ENCODE data around the gene JPT1.

JPT1 gene

GRCh38 chr17:75124041-75124818 is 30.1 kb downstream of the JPT1 start:
- FAIRE-seq, result no peak
- no peak for DNase-seq (ENCODE audit: insufficient read length, low spot score)
- TF ChIP-seq POLR2A (IDR thresholded peaks at IDR 0.05; ENCODE audit: low read depth, low read length) (0 out of 2 replicates have a peak, but pooled peaks have one; percentile 11), SPI1 (IDR thresholded peaks at IDR 0.05; ENCODE audit: low read depth, low read length) (no peak), TAF1 (IDR thresholded peaks at IDR 0.05; ENCODE audit: low read depth, low read length) (no peak)

- FAIRE-seq, result no peak
Observed at GRCh38 chr17:75118307-75118706, 36.0 kb downstream of the JPT1 start.

GRCh38 chr17:75116737-75117136 is 37.6 kb downstream of the JPT1 start:
- FAIRE-seq, result no peak
- DNase-seq (ENCODE audit: insufficient read length, low spot score), result no peak
- no peak for TF ChIP-seq POLR2A (IDR thresholded peaks at IDR 0.05; ENCODE audit: low read depth, low read length)
- no peak for TF ChIP-seq TAF1 (IDR thresholded peaks at IDR 0.05; ENCODE audit: low read depth, low read length)
- TF ChIP-seq PAX5 (IDR thresholded peaks at IDR 0.05; ENCODE audit: insufficient read depth, low read length, severe bottlenecking), result no peak
- TF ChIP-seq POU2F2 (IDR thresholded peaks at IDR 0.05; ENCODE audit: low read depth, low read length), result no peak
- no peak for TF ChIP-seq SPI1 (IDR thresholded peaks at IDR 0.05; ENCODE audit: low read depth, low read length)
- no peak for TF ChIP-seq POLR2AphosphoS5 (IDR thresholded peaks at IDR 0.05; ENCODE audit: low read depth, low read length)

More at GRCh38 chr17:75118307-75118706, 36.0 kb downstream of the JPT1 start:
- DNase-seq (ENCODE audit: insufficient read length, low spot score), result no peak
- no peak for TF ChIP-seq POU2F2 (IDR thresholded peaks at IDR 0.05; ENCODE audit: low read depth, low read length)
- TF ChIP-seq PAX5 (IDR thresholded peaks at IDR 0.05; ENCODE audit: insufficient read depth, low read length, severe bottlenecking), result no peak
- TF ChIP-seq SPI1 (IDR thresholded peaks at IDR 0.05; ENCODE audit: low read depth, low read length), result no peak
- no peak for TF ChIP-seq POLR2A (IDR thresholded peaks at IDR 0.05; ENCODE audit: low read depth, low read length)
- no peak for TF ChIP-seq TAF1 (IDR thresholded peaks at IDR 0.05; ENCODE audit: low read depth, low read length)
- TF ChIP-seq POLR2AphosphoS5 (IDR thresholded peaks at IDR 0.05; ENCODE audit: low read depth, low read length), result no peak

GRCh38 chr17:75115555-75115954 is 38.8 kb downstream of the JPT1 start:
- no peak for FAIRE-seq
- DNase-seq (ENCODE audit: insufficient read length, low spot score), result no peak
- TF ChIP-seq POU2F2 (IDR thresholded peaks at IDR 0.05; ENCODE audit: low read depth, low read length) (no peak), SPI1 (IDR thresholded peaks at IDR 0.05; ENCODE audit: low read depth, low read length) (no peak), PAX5 (IDR thresholded peaks at IDR 0.05; ENCODE audit: insufficient read depth, low read length, severe bottlenecking) (no peak), POLR2A (IDR thresholded peaks at IDR 0.05; ENCODE audit: low read depth, low read length) (no peak), POLR2AphosphoS5 (IDR thresholded peaks at IDR 0.05; ENCODE audit: low read depth, low read length) (no peak), TAF1 (IDR thresholded peaks at IDR 0.05; ENCODE audit: low read depth, low read length) (no peak)

- DNase-seq (ENCODE audit: insufficient read length, low spot score), result no peak
- peak; percentile 53 for TF ChIP-seq PAX5 (IDR thresholded peaks at IDR 0.05; ENCODE audit: insufficient read depth, low read length, severe bottlenecking)
- TF ChIP-seq TAF1 (IDR thresholded peaks at IDR 0.05; ENCODE audit: low read depth, low read length), result 0 out of 2 replicates have a peak, but pooled peaks have one; percentile 7
- TF ChIP-seq POU2F2 (IDR thresholded peaks at IDR 0.05; ENCODE audit: low read depth, low read length), result peak; percentile 74; the same call in 1 of the 2 replicates
- no peak for TF ChIP-seq POLR2A (IDR thresholded peaks at IDR 0.05; ENCODE audit: low read depth, low read length)
- no peak for TF ChIP-seq POLR2AphosphoS5 (IDR thresholded peaks at IDR 0.05; ENCODE audit: low read depth, low read length)
- TF ChIP-seq SPI1 (IDR thresholded peaks at IDR 0.05; ENCODE audit: low read depth, low read length), result no peak
- FAIRE-seq, result peak; percentile 23
Observed at GRCh38 chr17:75114552-75115314, 39.6 kb downstream of the JPT1 start.

GRCh38 chr17:75113798-75114551 is 40.3 kb downstream of the JPT1 start:
- DNase-seq (ENCODE audit: insufficient read length, low spot score) (peak; percentile 75), FAIRE-seq (peak; percentile 84)
- TF ChIP-seq TAF1 (IDR thresholded peaks at IDR 0.05; ENCODE audit: low read depth, low read length) (no peak), POU2F2 (IDR thresholded peaks at IDR 0.05; ENCODE audit: low read depth, low read length) (0 out of 2 replicates have a peak, but pooled peaks have one; percentile 40), POLR2AphosphoS5 (IDR thresholded peaks at IDR 0.05; ENCODE audit: low read depth, low read length) (no peak), POLR2A (IDR thresholded peaks at IDR 0.05; ENCODE audit: low read depth, low read length) (no peak), SPI1 (IDR thresholded peaks at IDR 0.05; ENCODE audit: low read depth, low read length) (peak; percentile 35; the same call in 1 of the 2 replicates), PAX5 (IDR thresholded peaks at IDR 0.05; ENCODE audit: insufficient read depth, low read length, severe bottlenecking) (no peak)

- DNase-seq (ENCODE audit: insufficient read length, low spot score), result no peak
- TF ChIP-seq SPI1 (IDR thresholded peaks at IDR 0.05; ENCODE audit: low read depth, low read length), result no peak
- no peak for TF ChIP-seq POLR2AphosphoS5 (IDR thresholded peaks at IDR 0.05; ENCODE audit: low read depth, low read length)
- TF ChIP-seq PAX5 (IDR thresholded peaks at IDR 0.05; ENCODE audit: insufficient read depth, low read length, severe bottlenecking), result no peak
- TF ChIP-seq POLR2A (IDR thresholded peaks at IDR 0.05; ENCODE audit: low read depth, low read length), result no peak
- no peak for TF ChIP-seq TAF1 (IDR thresholded peaks at IDR 0.05; ENCODE audit: low read depth, low read length)
- no peak for TF ChIP-seq POU2F2 (IDR thresholded peaks at IDR 0.05; ENCODE audit: low read depth, low read length)
- FAIRE-seq, result no peak
Observed at GRCh38 chr17:75111777-75112335, 42.5 kb downstream of the JPT1 start.

- FAIRE-seq, result peak; percentile 41
- TF ChIP-seq POU2F2 (IDR thresholded peaks at IDR 0.05; ENCODE audit: low read depth, low read length) (no peak), SPI1 (IDR thresholded peaks at IDR 0.05; ENCODE audit: low read depth, low read length) (no peak), PAX5 (IDR thresholded peaks at IDR 0.05; ENCODE audit: insufficient read depth, low read length, severe bottlenecking) (no peak), POLR2A (IDR thresholded peaks at IDR 0.05; ENCODE audit: low read depth, low read length) (no peak), POLR2AphosphoS5 (IDR thresholded peaks at IDR 0.05; ENCODE audit: low read depth, low read length) (no peak), TAF1 (IDR thresholded peaks at IDR 0.05; ENCODE audit: low read depth, low read length) (no peak)
Observed at GRCh38 chr17:75110234-75110937, 43.9 kb downstream of the JPT1 start.

More at GRCh38 chr17:75110234-75110937, 43.9 kb downstream of the JPT1 start:
- no peak for DNase-seq (ENCODE audit: insufficient read length, low spot score)

Data from GM12891 (cell line).